ENCODE data around the gene FBXW5.

FBXW5 gene

DNA sequence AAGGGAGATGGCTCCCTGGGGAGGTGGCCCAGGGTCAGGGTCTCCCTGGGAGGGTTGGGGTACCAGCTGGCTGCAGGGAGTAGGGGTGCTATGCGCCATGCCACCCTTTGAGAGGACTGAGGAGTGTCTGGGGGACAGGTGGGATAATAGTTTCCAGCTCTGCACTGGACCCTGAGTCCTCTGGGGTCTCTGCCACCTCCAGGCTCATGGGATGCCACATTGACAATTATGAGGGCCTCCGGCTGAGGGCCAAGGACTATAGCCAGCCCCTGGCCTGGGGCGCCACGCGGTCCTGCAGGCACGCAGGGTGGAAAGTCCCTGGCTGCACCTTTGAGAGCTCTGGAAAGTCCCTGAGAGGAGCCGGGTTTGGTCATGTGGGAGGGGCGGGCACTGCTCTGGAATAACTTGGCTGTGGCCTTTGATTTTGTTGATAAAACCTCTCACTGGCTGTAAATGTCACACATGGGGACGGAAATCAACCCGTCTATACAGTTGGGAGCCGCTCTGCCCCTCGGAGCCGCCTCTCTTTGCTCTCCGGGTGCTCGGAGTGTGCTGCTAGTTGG, 42.2 kb downstream of the FBXW5 start:
- peak overlapping the region; percentile 7 to 15 for H3K4me3 ChIP-seq
- H3K27me3 ChIP-seq, result no peaks in the 10 kb centered on the region
- peaks cover 0 to 47% (median 31%) of the 10 kb centered on the region in 4 donors for H3K4me1 ChIP-seq
- peak; percentile 68 to 94 for DNase-seq
- peaks cover 0 to 31% (median 23%) of the 10 kb centered on the region in 3 donors for H3K36me3 ChIP-seq
- intact Hi-C loops (cut with DNase I; ENCODE audit: low total_unique reads), result no loop called here
- peak overlapping the region; percentile 74 to 81 for H3K27ac ChIP-seq
- H3K9me3 ChIP-seq, result no peaks in the 10 kb centered on the region
- TF ChIP-seq, protein P1, sequence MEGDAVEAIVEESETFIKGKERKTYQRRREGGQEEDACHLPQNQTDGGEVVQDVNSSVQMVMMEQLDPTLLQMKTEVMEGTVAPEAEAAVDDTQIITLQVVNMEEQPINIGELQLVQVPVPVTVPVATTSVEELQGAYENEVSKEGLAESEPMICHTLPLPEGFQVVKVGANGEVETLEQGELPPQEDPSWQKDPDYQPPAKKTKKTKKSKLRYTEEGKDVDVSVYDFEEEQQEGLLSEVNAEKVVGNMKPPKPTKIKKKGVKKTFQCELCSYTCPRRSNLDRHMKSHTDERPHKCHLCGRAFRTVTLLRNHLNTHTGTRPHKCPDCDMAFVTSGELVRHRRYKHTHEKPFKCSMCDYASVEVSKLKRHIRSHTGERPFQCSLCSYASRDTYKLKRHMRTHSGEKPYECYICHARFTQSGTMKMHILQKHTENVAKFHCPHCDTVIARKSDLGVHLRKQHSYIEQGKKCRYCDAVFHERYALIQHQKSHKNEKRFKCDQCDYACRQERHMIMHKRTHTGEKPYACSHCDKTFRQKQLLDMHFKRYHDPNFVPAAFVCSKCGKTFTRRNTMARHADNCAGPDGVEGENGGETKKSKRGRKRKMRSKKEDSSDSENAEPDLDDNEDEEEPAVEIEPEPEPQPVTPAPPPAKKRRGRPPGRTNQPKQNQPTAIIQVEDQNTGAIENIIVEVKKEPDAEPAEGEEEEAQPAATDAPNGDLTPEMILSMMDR (IDR thresholded peaks at IDR 0.05), result no peak

DNA sequence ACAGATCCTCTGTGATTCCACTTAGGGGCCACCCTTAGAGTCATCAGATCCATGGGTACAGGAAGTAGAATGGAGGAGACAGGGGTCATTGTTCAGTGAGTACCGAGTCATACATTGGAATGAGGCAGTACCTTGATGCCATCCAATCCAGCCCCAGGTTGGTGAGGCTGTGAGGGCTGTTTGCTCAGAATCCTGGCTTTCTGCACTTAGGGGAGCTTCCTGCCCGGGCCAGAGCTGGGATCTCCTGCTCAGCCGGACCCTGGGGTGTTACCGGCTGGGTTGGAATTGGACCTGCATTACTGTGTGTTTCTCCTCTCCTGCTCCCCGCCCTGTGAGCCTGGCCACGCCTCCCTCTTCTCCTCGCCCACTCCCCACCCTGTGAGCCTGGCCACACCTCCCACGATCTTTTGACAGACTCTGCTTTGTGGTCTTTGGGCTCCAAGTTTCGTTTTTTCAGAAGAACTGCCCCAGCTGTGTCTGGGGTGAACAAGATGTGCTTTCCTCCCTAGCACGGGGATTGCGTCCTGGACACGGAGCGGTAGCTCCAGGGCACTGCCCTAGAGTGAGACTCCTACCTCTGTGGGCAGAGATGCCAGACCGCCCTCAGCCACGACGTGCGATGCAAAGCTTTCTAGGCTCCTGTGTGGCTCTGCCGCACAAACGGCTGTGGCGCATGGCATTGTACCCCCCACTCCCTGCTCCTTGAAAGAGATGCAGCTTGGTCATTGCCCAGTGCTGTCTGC, 42.9 kb downstream of the FBXW5 start:
- DNase-seq, result peak; percentile 25 to 88

DNA sequence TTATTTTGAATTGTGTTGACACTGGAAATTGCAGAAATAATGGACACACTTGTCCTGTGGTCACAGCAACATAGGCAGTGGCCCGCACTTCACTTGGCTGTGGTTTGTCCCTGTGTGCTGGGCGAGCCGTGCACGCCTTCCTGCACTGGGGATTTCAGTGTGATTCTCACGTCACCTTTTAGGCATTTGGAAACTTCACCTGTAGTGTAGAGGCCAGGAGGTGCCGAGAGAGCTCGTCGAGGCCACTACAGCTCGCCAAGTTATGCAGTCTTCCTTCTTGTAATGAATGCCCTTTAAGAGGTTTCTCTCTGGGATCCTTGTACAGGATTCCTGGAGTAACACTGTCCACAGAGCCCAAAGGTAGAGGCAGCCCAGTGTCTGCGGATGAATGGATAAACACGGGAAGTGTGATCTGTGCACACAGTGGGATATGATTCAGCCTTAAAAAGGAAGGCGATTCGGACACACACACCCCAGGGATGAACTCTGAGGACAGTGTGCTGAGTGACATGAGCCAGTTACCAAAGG, 43.5 kb downstream of the FBXW5 start:
- peaks cover 0 to 47% (median 31%) of the 10 kb centered on the region in 4 donors for H3K4me1 ChIP-seq
- no peaks in the 10 kb centered on the region for H3K9me3 ChIP-seq
- no peaks in the 10 kb centered on the region for H3K27me3 ChIP-seq
- no peak for DNase-seq
- H3K27ac ChIP-seq, result peak overlapping the region; percentile 74 to 81
- H3K4me3 ChIP-seq, result no peak overlapping the region
- H3K36me3 ChIP-seq, result peaks cover 0 to 25% (median 20%) of the 10 kb centered on the region in 3 donors
- TF ChIP-seq, protein P1 (IDR thresholded peaks at IDR 0.05), result no peak
- intact Hi-C loops (cut with DNase I; ENCODE audit: low total_unique reads), result no loop called here

More for the DNA sequence above, 42.9 kb downstream of the FBXW5 start:
- intact Hi-C loops (cut with DNase I; ENCODE audit: low total_unique reads), result no loop called here
- peak overlapping the region; percentile 7 to 15 for H3K4me3 ChIP-seq
- no peaks in the 10 kb centered on the region for H3K27me3 ChIP-seq
- H3K9me3 ChIP-seq, result no peaks in the 10 kb centered on the region
- H3K4me1 ChIP-seq, result peaks cover 0 to 47% (median 31%) of the 10 kb centered on the region in 4 donors
- H3K36me3 ChIP-seq, result peaks cover 0 to 25% (median 20%) of the 10 kb centered on the region in 3 donors
- TF ChIP-seq, protein P1 (IDR thresholded peaks at IDR 0.05), result no peak
- H3K27ac ChIP-seq, result peak overlapping the region; percentile 74 to 81

DNA sequence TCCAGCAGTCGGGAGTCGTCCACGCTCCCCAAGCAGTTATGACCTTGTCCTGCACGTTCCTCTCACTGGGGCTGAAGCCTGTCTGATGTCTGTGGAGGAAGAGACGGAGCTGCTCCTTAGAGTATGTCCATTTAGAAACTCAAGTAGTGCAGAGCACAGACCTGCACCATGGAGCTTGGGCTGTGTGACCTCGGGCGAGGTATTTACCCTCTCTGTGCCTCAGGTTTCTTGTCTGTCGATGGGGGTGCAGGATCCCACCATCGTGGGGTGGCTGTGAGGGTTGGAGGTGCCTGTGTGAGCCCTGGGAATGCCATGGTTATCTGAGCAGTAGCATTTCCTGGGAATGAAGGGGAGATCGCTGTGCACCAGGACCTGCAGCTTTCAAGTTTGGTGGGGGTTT, 44.0 kb downstream of the FBXW5 start:
- H3K36me3 ChIP-seq, result peaks cover 0 to 25% (median 20%) of the 10 kb centered on the region in 3 donors
- H3K27me3 ChIP-seq, result no peaks in the 10 kb centered on the region
- intact Hi-C loops (cut with DNase I; ENCODE audit: low total_unique reads), result no loop called here
- H3K4me3 ChIP-seq, result no peak overlapping the region
- H3K27ac ChIP-seq, result peak overlapping the region; percentile 74 to 81
- H3K9me3 ChIP-seq, result no peaks in the 10 kb centered on the region
- TF ChIP-seq, protein P1 (IDR thresholded peaks at IDR 0.05), result no peak
- no peak for DNase-seq
- peaks cover 0 to 47% (median 31%) of the 10 kb centered on the region in 4 donors for H3K4me1 ChIP-seq

DNA sequence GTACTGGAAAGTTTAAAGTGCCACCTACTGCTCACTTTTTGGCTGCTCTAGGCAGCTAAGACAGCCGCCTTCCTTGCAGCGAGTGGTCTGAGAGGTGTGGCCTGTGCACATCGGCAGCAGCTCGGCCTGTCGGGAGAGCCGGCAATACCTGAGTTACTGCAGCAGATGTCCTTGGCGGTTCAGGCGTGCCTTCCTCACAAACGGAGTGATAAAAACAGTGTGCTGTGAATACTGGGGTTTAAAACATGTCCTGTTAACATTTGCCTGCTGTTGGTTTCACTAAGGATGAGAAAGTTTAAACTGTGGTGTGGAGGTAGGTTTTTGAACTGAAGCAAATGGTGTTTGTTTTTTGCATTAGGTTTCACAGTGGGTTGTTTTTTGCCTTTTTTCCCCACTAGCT, 45.3 kb downstream of the FBXW5 start:
- DNase-seq, result no peak
- TF ChIP-seq, protein P1 (IDR thresholded peaks at IDR 0.05), result no peak
- intact Hi-C loops (cut with DNase I; ENCODE audit: low total_unique reads), result no loop called here
- H3K27me3 ChIP-seq, result no peaks in the 10 kb centered on the region
- no peak overlapping the region for H3K27ac ChIP-seq
- no peak overlapping the region for H3K4me3 ChIP-seq
- peaks cover 0 to 28% (median 20%) of the 10 kb centered on the region in 3 donors for H3K36me3 ChIP-seq
- no peaks in the 10 kb centered on the region for H3K9me3 ChIP-seq
- H3K4me1 ChIP-seq, result peaks cover 0 to 36% (median 31%) of the 10 kb centered on the region in 4 donors

Data from tibial artery (tissue), 4 donors.